ENCODE data around the gene EPHB6. TPM values are rescaled to one million over a fixed set of nuclear protein-coding genes. Genes with fewer than 3 reads are reported as not detected.

Gene EPHB6
- total RNA-seq, 4 donors from 2014 or later: 3.3 to 10.5 (median 5.5) TPM

DNA sequence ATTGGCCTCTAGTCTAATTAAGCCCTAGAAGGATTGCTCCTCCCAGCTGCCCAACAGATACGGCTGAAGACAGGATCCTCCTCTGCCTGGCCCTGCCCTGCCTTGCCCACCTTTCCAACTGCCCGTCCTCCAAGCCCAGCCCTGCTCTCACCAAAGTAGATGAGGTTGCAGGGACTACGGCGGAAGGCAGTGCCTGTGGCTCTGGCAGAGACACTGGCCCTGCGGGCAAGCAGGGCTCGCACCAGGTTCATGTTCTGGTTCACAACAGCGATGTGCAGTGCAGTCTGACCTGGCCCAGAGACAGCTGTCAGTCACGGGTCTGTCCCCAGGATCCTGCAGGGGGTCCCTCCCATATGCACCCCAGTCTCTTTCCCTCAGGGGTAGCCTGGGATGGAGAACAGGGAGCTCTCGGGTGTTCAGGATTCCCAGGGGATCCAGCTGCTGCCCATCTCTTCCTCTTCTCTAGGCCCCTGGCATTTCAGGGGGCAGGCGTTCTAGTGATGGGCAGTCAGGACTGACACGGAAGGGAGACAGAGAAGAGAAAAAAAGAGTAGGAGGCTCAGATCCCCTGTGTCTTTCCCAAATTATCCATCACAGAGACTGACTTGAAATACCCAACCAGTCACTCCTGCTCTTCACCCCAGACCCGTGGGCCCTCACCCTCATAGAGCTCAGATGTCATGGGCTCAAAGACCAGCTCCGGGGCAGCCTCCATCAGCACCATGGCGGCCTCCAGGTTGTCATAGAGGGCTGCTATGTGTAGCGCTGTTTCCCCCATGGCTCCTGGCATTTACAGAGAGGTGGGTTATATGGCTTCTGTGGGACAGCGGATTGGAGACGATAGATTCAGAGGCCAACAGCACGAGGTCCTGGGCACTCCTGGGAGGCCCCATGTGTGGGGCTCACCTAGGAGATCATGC, 22.4 kb downstream of the EPHB6 start:
- 81% methylated on average over 18 of the region's 18 CpGs for WGBS
- TF ChIP-seq EP300 (IDR thresholded peaks at IDR 0.05): no peak
- TF ChIP-seq POLR2AphosphoS5 (IDR thresholded peaks at IDR 0.05): no peak
- no peak for TF ChIP-seq POLR2A (IDR thresholded peaks at IDR 0.05; ENCODE audit: low read depth)
- TF ChIP-seq, protein P1, sequence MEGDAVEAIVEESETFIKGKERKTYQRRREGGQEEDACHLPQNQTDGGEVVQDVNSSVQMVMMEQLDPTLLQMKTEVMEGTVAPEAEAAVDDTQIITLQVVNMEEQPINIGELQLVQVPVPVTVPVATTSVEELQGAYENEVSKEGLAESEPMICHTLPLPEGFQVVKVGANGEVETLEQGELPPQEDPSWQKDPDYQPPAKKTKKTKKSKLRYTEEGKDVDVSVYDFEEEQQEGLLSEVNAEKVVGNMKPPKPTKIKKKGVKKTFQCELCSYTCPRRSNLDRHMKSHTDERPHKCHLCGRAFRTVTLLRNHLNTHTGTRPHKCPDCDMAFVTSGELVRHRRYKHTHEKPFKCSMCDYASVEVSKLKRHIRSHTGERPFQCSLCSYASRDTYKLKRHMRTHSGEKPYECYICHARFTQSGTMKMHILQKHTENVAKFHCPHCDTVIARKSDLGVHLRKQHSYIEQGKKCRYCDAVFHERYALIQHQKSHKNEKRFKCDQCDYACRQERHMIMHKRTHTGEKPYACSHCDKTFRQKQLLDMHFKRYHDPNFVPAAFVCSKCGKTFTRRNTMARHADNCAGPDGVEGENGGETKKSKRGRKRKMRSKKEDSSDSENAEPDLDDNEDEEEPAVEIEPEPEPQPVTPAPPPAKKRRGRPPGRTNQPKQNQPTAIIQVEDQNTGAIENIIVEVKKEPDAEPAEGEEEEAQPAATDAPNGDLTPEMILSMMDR (IDR thresholded peaks at IDR 0.05): no peak
- Histone ChIP-seq H3K27ac (replicated peaks in 1 of 4) (no peak overlapping the region), H3K4me1 (no peaks in the 10 kb centered on the region), H3K9me3 (no peaks in the 10 kb centered on the region), H3K4me3 (no peak overlapping the region), H3K36me3 (no peaks in the 10 kb centered on the region), H3K27me3 (peaks cover 0 to 34% (median 0%) of the 10 kb centered on the region in 4 donors)
- no peak for DNase-seq (ENCODE audit: extremely low spot score)
- intact Hi-C loops (cut with DNase I): no loop called here

DNA sequence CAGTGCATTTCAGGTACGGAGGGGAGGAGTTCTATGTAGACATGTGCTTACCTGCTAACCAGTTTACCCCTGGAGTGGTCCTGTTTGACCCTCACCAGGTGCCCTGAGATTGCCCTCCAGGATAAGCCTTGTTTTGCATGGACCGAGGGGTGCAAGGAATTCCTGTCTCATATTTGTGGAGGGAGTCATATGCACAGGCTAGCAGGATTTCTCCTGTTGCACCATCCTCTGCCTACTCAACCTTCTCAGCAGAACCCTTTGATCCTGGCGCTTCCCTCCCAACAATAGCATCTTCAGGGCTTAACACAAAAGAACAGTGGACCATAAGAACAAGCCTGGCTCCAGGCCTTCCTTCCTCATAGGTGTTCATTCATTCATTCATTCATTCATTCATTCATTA, 23.4 kb downstream of the EPHB6 start:
- intact Hi-C loops (cut with DNase I): no loop called here
- Histone ChIP-seq H3K9me3 (no peaks in the 10 kb centered on the region), H3K4me3 (no peak overlapping the region), H3K27ac (replicated peaks in 1 of 4) (no peak overlapping the region), H3K36me3 (no peaks in the 10 kb centered on the region), H3K4me1 (no peaks in the 10 kb centered on the region), H3K27me3 (peaks cover 0 to 37% (median 0%) of the 10 kb centered on the region in 4 donors)
- TF ChIP-seq, protein P1 (IDR thresholded peaks at IDR 0.05): no peak
- no peak for TF ChIP-seq POLR2AphosphoS5 (IDR thresholded peaks at IDR 0.05)
- TF ChIP-seq EP300 (IDR thresholded peaks at IDR 0.05): no peak
- no peak for TF ChIP-seq POLR2A (IDR thresholded peaks at IDR 0.05; ENCODE audit: low read depth)
- DNase-seq (ENCODE audit: extremely low spot score): no peak
- 74% methylated on average over 3 of the region's 3 CpGs for WGBS

- peaks cover 0 to 44% (median 0%) of the 10 kb centered on the region in 4 donors for H3K27me3 ChIP-seq
- TF ChIP-seq, protein P1 (IDR thresholded peaks at IDR 0.05): no peak
- TF ChIP-seq POLR2AphosphoS5 (IDR thresholded peaks at IDR 0.05) (no peak), POLR2A (IDR thresholded peaks at IDR 0.05; ENCODE audit: low read depth) (no peak), EP300 (IDR thresholded peaks at IDR 0.05) (no peak)
- no peak overlapping the region for H3K4me3 ChIP-seq
- intact Hi-C loops (cut with DNase I): no loop called here
- H3K4me1 ChIP-seq: no peaks in the 10 kb centered on the region
- H3K9me3 ChIP-seq: no peaks in the 10 kb centered on the region
- no peak for DNase-seq (ENCODE audit: extremely low spot score)
- WGBS: 91% methylated on average over 5 of the region's 5 CpGs
- H3K36me3 ChIP-seq: no peaks in the 10 kb centered on the region
- H3K27ac ChIP-seq (replicated peaks in 1 of 4): no peak overlapping the region
Observed at GRCh38 chr7:142879060-142879459, 24.2 kb downstream of the EPHB6 start.

DNA sequence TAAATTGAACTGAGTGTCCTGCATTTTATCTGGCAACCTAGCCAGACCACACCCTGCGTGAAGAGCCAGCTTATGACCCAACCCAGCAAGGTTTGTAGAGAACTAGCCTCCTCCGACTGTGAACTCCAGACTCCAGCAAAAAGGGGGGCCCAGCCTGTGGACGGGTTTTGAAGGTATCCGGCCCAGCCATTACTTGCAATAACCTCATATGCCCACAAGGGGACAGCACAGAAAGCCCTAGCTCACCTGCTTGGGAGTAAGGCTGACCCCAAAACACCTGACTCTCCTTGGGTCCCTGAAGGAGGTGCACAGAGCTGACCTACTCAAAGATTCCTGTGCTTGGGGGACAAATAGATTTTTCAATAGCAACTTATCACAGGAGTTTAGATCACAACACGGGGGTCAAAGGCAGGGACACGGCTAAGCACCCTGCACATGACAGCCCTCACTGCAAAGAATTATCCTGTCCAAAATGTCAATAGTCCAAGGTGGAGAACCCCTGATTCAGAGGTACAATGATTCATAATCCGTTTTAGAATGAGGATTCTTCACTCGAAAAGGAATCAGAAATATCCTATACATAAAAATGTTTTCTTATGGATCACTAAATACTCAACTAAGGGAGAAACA, 26.1 kb downstream of the EPHB6 start:
- Histone ChIP-seq H3K4me3 (no peak overlapping the region), H3K27me3 (peaks cover 0 to 58% (median 0%) of the 10 kb centered on the region in 4 donors), H3K4me1 (no peaks in the 10 kb centered on the region), H3K27ac (replicated peaks in 1 of 4) (no peak overlapping the region), H3K36me3 (no peaks in the 10 kb centered on the region), H3K9me3 (no peaks in the 10 kb centered on the region)
- TF ChIP-seq POLR2A (IDR thresholded peaks at IDR 0.05; ENCODE audit: low read depth): no peak
- TF ChIP-seq, protein P1 (IDR thresholded peaks at IDR 0.05): peak; percentile 19 to 53 (median 36)
- intact Hi-C loops (cut with DNase I): no loop called here
- 29% methylated on average over 8 of the region's 8 CpGs for WGBS
- DNase-seq (ENCODE audit: extremely low spot score): no peak
